GM18858 (cell line): ENCODE measurements around the gene PTBP1.

ENCODE experiments used
- ATAC-seq: cut with Tn5 transposase; IDR thresholded peaks from one replicate; pipeline ENCODE4 v1.9.1; 2021; ENCODE audit not compliant: unreplicated experiment

Gene PTBP1

GRCh38 chr19:796692-797527 is at the start of gene PTBP1:
PTBP1 (plus strand) TSS chr19:797452; CDS start chr19:797498, 46 bp downstream.
- peak; percentile 70 for ATAC-seq

- ATAC-seq = no peak
These were observed 49.0 kb upstream of the PTBP1 start for GRCh38 chr19:748274-748598.

- no peak for ATAC-seq
These were observed 47.4 kb upstream of the PTBP1 start for GRCh38 chr19:749811-750210.

DNA sequence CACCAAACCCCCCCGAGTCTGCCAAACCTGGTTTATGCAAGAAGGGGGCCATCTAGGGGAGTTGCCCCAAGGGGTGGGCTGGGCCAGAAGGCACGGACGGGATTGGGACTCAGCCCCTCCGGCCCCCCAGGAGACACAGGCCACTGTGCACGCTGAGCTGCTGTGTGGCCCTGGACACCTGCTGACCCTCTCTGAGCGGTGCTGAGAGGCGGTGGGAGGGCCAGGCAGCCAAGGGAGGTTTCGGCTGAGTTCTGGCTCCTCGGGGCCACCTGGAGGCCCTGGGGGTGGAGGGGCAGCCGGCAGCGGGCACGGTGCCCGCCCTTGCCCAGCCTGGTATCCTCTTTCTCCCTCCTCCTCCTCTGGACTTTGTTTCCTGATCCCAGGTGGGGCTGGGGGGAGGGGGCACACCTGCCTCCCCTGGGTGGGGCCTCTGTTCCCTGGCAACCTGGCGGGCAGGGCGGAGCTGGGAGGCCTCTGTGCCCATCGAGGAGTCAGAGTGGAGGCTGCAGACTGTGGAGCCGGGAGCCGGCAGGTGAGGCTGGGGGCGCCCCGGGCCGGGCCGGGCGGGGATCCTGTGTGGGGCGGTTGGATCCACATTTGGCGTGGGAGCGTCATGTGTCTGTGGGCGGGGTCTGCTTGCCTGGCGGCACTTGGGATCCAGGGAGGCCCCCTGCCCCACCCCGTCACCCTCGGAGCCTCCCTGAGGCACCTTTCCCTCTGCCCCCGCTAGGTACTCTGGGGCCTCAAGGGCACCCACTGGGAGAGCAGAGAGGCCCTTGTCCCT is 46.4 kb upstream of the PTBP1 start, which contains the start of gene MISP:
TSS of gene MISP (plus strand) at position 473 of the 784 bp plus-strand sequence. CDS start 5,835 bp downstream, outside the sequence.
- ATAC-seq = no peak

DNA sequence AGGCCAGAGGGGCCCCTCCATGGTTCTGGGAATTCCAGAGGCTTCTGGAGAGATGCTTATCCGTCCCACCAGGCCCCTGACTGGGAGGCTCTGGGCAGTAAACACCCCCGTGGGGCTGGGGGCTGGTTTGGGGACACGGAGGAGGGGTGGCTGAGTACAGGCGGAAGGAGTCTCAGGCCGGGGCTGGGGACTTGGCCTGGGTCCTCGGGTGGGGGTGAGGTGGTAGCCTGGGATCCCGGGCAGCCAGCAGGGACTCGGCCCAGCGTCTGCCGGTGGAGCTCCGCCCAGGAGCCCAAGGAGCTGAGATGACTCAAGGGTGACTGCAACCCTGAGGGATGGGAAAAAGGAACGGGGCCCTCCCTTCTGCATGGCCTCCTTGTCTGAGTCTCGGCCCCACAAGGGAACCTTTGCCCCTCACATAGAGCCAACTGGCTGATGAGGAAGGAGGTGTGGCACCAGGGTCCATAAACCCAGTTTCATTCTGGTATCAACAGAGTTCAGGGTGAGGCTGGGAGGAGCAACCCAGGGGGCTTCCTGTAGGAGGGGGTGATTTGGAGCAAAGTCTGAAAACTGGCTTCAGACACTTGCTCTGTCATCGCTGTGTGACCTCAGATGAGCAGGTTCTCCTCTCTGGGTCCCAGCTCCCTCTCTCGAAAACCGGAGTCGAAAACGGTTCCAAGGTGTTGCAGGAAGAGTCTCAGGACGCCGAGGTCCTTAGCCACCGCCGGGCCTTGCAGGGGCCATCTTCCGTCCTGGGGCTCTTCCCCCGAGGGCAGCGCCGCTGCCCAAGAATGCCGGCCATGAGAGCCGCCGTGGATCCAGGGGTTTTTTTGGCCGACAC is 45.5 kb upstream of the PTBP1 start:
- no peak for ATAC-seq

- ATAC-seq = no peak
These were observed 44.4 kb upstream of the PTBP1 start for GRCh38 chr19:752652-753517.

DNA sequence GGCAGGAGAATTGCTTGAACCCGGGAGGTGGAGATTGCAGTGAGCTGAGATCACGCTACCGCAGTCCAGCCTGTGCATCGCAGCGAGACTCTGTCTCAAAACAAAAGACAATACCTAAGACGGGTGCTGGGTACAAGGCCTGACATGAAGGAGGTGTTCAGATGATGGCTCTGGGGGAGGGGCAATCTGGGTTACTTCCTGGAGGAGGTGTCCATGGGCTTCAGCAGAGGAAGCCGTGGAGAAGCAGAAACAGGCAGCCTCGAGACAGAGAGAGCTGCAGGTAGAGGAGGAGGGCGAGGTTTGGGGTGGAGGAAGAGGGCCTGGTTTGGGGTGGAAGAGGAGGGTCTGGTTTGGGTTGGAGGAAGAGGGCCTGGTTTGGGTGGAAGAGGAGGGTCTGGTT is 42.7 kb upstream of the PTBP1 start:
- no peak for ATAC-seq

DNA sequence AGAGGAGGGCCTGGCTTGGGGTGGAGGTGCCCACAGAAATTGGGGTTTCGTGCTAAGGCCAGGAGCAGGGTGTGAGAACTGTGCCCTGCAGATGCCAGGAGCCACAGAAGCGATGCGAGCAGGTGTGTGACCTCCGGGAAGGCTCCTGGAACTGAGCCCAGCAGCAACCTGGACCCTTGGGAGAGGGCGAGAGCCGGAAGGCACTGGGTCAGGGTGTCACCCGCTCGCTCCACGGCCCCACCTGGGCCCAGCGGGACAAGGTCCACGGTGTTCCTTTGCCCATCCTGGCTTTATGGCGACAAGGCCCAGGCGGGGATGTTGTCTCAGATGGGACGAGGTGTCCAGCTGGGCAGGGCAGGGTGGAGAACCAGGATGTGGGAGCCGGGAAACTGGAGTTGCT is 42.2 kb upstream of the PTBP1 start:
- no peak for ATAC-seq

DNA sequence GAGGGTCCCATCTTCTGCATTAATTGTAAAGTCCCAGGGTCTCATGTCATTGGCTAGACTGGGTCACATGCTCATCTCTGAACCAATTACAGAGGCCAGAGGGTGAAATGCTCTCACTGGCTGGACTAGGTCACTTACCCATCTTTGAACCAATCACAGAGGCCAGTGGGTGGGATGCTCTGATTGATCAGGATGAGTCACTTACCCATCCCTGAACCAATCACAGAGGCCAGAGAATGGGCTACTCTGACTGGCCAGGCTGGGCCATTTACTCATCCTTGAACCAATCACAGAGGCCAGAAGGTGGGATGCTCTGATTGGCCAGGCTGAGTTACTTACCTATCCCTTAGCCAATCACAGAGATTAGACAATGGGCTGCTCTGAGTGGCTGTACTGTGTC is 41.0 kb upstream of the PTBP1 start:
- ATAC-seq = no peak

DNA sequence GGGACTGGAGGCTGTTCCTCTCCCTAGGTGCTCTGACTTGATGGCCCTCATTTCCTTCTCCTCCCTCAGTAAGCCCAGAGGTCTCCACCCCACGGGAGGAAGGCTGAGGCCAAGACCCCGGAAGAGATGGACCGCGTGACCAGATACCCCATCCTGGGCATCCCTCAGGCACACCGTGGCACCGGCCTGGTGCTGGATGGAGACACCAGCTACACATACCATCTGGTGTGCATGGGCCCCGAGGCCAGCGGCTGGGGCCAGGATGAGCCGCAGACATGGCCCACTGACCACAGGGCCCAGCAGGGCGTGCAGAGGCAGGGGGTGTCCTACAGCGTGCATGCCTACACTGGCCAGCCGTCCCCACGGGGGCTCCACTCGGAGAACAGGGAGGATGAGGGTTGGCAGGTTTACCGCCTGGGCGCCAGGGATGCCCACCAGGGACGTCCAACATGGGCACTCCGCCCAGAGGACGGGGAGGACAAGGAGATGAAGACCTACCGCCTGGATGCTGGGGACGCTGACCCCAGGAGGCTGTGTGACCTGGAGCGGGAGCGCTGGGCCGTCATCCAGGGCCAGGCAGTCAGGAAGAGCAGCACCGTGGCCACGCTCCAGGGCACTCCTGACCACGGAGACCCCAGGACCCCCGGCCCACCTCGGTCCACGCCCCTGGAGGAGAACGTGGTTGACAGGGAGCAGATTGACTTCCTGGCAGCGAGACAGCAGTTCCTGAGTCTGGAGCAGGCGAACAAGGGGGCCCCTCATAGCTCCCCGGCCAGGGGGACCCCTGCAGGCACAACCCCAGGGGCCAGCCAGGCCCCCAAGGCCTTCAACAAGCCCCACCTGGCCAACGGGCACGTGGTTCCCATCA is 40.2 kb upstream of the PTBP1 start:
- no peak for ATAC-seq

GRCh38 chr19:757811-758668 is 39.2 kb upstream of the PTBP1 start:
- no peak for ATAC-seq

DNA sequence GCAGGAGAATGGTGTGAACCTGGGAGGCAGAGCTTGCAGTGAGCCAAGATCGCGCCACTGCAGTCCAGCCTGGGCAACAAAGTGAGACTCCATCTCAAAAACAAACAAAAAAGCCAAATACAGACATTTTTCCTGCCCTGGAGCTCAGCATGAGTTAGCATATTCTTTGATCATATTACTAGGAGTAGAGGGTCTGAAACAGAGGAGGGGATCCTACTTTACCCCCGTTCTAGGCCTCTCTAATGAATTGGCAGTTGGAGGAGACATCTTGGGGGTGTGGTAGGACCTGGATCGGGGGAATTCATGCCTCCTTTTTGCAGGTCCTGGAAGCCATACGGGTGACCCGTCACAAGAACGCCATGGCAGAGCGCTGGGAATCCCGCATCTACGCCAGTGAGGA is 34.1 kb upstream of the PTBP1 start:
- ATAC-seq = no peak

- no peak for ATAC-seq
These were observed 33.4 kb upstream of the PTBP1 start for GRCh38 chr19:763869-764268.

DNA sequence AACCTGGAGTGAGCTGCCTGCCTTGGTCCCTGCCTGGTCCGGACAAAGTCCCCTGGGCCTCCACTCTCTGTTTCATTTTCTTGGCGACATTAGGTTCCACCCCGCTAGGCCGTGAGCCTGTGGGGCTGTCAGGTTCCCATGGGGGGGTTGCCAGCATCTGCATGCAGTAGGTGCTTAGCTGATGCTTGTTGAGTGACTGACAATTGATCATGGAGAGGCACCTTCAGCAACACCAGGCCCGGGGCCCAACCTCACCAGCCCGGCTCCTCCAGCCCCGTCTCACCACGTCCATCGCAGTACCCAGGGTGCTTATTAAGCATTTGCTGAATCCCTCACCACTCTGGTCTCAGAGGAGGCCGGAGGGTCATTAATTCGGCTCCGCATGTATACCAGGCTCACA is 33.0 kb upstream of the PTBP1 start:
- ATAC-seq = no peak

GRCh38 chr19:765179-765738 is 32.0 kb upstream of the PTBP1 start:
- ATAC-seq = no peak

DNA sequence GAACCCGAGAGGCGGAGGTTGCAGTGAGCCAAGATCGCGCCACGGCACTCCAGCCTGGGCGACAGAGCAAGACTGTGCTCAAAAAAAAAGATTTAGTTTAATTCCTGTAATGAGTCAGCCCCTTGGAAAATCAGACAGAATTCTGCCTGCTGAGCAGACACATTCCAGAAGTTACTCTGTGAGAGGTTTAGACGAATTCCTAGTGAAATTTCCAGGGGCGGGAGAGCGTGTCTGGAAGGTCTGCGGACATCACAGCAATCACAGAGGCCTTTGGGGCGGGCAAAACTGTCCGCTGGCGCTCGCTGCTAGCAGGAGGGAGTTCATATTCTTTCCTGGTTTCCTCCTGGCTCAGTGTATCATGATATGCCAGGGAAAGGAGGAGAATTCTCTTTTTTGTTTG is 28.8 kb upstream of the PTBP1 start:
- ATAC-seq = no peak

- ATAC-seq = no peak
These were observed 27.6 kb upstream of the PTBP1 start for GRCh38 chr19:769616-770015.

- no peak for ATAC-seq
These were observed 25.9 kb upstream of the PTBP1 start for GRCh38 chr19:771332-771785.
